Activated T-cell treated with anti-CD3 and anti-CD28 coated beads, Interleukin-2, amount 50 U/mL, for 72 hours (primary cell): ENCODE measurements around the gene OR8D2. TPM values are rescaled to one million over a fixed set of nuclear protein-coding genes. Genes with fewer than 3 reads are reported as not detected.

ENCODE experiments used
- ATAC-seq, 2 donors: fragments of 150-1000 bp; cut with Tn5 transposase; replicated peaks in 1 of 2; 2 replicates each; pipeline ENCODE4 v1.10.0; 2021; ENCODE audit warnings: moderate library complexity in 2 of 2, mild to moderate bottlenecking in 1 of 2
- DNase-seq, 2 donors: peaks; one replicate each; pipeline ENCODE4 v3.0.0; 2021 to 2022; ENCODE audit warnings: mixed read lengths in 1 of 2
- H3K27ac Mint-ChIP-seq: one replicate; pipeline ENCODE4 v1.8.0; 2022; ENCODE audit warnings: mild to moderate bottlenecking, moderate library complexity, mixed read lengths
- H3K27me3 Mint-ChIP-seq: one replicate; pipeline ENCODE4 v1.8.0; 2022; ENCODE audit warnings: low read depth, mixed read lengths
- H3K36me3 Mint-ChIP-seq, 2 donors: one replicate each; pipeline ENCODE4 v1.8.0; 2022; ENCODE audit warnings: mixed read lengths in 2 of 2, mild to moderate bottlenecking in 1 of 2; ENCODE audit not compliant: insufficient read depth in 2 of 2
- H3K4me1 Mint-ChIP-seq: one replicate; pipeline ENCODE4 v1.8.0; 2022; ENCODE audit warnings: low read depth, mixed read lengths
- H3K4me3 Mint-ChIP-seq, 2 donors: one replicate each; pipeline ENCODE4 v1.8.0; 2022; ENCODE audit warnings: mild to moderate bottlenecking in 2 of 2, mixed read lengths in 2 of 2, moderate library complexity in 2 of 2
- H3K9me3 Mint-ChIP-seq, 2 donors: one replicate each; pipeline ENCODE4 v1.8.0; 2022; ENCODE audit warnings: mixed read lengths in 2 of 2
- total RNA-seq, 2 donors: library from RNA; stranded (reverse); gene quantifications; one replicate each; pipeline ENCODE4 v1.2.3, GENCODE V29; 2022

OR8D2 gene
- not detected for total RNA-seq

GRCh38 chr11:124320097-124320496, at the start of gene OR8D2:
Gene OR8D2, minus strand, starts transcription at chr11:124320197. Its CDS starts 0 bp downstream, at chr11:124320197.
- Mint-ChIP-seq H3K27me3 (peaks cover 12% of the 10 kb centered on the region), H3K9me3 (peaks cover 0 to 3% of the 10 kb centered on the region in 2 donors), H3K27ac (no peak within 1 kb of the TSS), H3K4me1 (no peaks in the 10 kb centered on the region), H3K36me3 (no peaks in the 10 kb centered on the region), H3K4me3 (no peak within 1 kb of the TSS)
- DNase-seq, result no peak
- ATAC-seq, result no peak

GRCh38 chr11:124359566-124359965, 39.6 kb upstream of the OR8D2 start:
- DNase-seq, result no peak
- H3K9me3 Mint-ChIP-seq, result peaks cover 0 to 4% of the 10 kb centered on the region in 2 donors
- no peak for ATAC-seq
- no peaks in the 10 kb centered on the region for H3K4me1 Mint-ChIP-seq
- no peak overlapping the region for H3K4me3 Mint-ChIP-seq
- H3K36me3 Mint-ChIP-seq, result no peaks in the 10 kb centered on the region
- H3K27me3 Mint-ChIP-seq, result no peaks in the 10 kb centered on the region
- H3K27ac Mint-ChIP-seq, result no peak overlapping the region

- peaks cover 5% of the 10 kb centered on the region for H3K27me3 Mint-ChIP-seq
- peaks cover 0 to 3% of the 10 kb centered on the region in 2 donors for H3K9me3 Mint-ChIP-seq
- no peaks in the 10 kb centered on the region for H3K4me1 Mint-ChIP-seq
- ATAC-seq (no peak), DNase-seq (no peak)
- no peak overlapping the region for H3K4me3 Mint-ChIP-seq
- no peak overlapping the region for H3K27ac Mint-ChIP-seq
- H3K36me3 Mint-ChIP-seq, result no peaks in the 10 kb centered on the region
Observed at GRCh38 chr11:124346311-124346955, 26.4 kb upstream of the OR8D2 start.

- no peaks in the 10 kb centered on the region for H3K4me1 Mint-ChIP-seq
- no peak overlapping the region for H3K27ac Mint-ChIP-seq
- ATAC-seq (no peak), DNase-seq (no peak)
- H3K9me3 Mint-ChIP-seq, result no peaks in the 10 kb centered on the region
- H3K27me3 Mint-ChIP-seq, result peaks cover 5% of the 10 kb centered on the region
- no peak overlapping the region for H3K4me3 Mint-ChIP-seq
- H3K36me3 Mint-ChIP-seq, result no peaks in the 10 kb centered on the region
Observed at GRCh38 chr11:124344346-124344745, 24.3 kb upstream of the OR8D2 start.

GRCh38 chr11:124340142-124340447, 20.1 kb upstream of the OR8D2 start:
- Mint-ChIP-seq H3K9me3 (no peaks in the 10 kb centered on the region), H3K27me3 (no peaks in the 10 kb centered on the region)
- ATAC-seq, result no peak

GRCh38 chr11:124339396-124340141, 19.6 kb upstream of the OR8D2 start:
- Mint-ChIP-seq H3K4me3 (no peak overlapping the region), H3K27me3 (no peaks in the 10 kb centered on the region), H3K27ac (no peak overlapping the region), H3K4me1 (no peaks in the 10 kb centered on the region), H3K9me3 (no peaks in the 10 kb centered on the region), H3K36me3 (no peaks in the 10 kb centered on the region)
- DNase-seq (no peak), ATAC-seq (no peak)

More at GRCh38 chr11:124340142-124340447, 20.1 kb upstream of the OR8D2 start:
- no peak for DNase-seq
- Mint-ChIP-seq H3K4me1 (no peaks in the 10 kb centered on the region), H3K36me3 (no peaks in the 10 kb centered on the region), H3K4me3 (no peak overlapping the region), H3K27ac (no peak overlapping the region)

- ATAC-seq, result no peak
Observed at GRCh38 chr11:124331873-124332272, 11.9 kb upstream of the OR8D2 start.

GRCh38 chr11:124329787-124330478, 9.9 kb upstream of the OR8D2 start:
- Mint-ChIP-seq H3K4me3 (no peak overlapping the region), H3K27me3 (peaks cover 10% of the 10 kb centered on the region), H3K36me3 (no peaks in the 10 kb centered on the region), H3K27ac (no peak overlapping the region), H3K9me3 (peaks cover 0 to under 1% of the 10 kb centered on the region in 2 donors), H3K4me1 (no peaks in the 10 kb centered on the region)
- no peak for ATAC-seq
- DNase-seq, result no peak

More at GRCh38 chr11:124331873-124332272, 11.9 kb upstream of the OR8D2 start:
- Mint-ChIP-seq H3K36me3 (no peaks in the 10 kb centered on the region), H3K27ac (no peak overlapping the region), H3K4me1 (no peaks in the 10 kb centered on the region), H3K27me3 (peaks cover 7% of the 10 kb centered on the region), H3K4me3 (no peak overlapping the region), H3K9me3 (no peaks in the 10 kb centered on the region)
- no peak for DNase-seq

- Mint-ChIP-seq H3K27me3 (peaks cover 16% of the 10 kb centered on the region), H3K36me3 (no peaks in the 10 kb centered on the region), H3K9me3 (peaks cover 0 to 3% of the 10 kb centered on the region in 2 donors), H3K4me1 (no peaks in the 10 kb centered on the region), H3K4me3 (no peak overlapping the region), H3K27ac (no peak overlapping the region)
- ATAC-seq (no peak), DNase-seq (no peak)
Observed at GRCh38 chr11:124327775-124328174, 7.8 kb upstream of the OR8D2 start.

GRCh38 chr11:124322356-124322755, 2.4 kb upstream of the OR8D2 start:
- Mint-ChIP-seq H3K27ac (no peak overlapping the region), H3K27me3 (peaks cover 14% of the 10 kb centered on the region), H3K4me1 (no peaks in the 10 kb centered on the region), H3K4me3 (no peak overlapping the region), H3K36me3 (no peaks in the 10 kb centered on the region), H3K9me3 (peaks cover 0 to 3% of the 10 kb centered on the region in 2 donors)
- no peak for ATAC-seq
- no peak for DNase-seq

GRCh38 chr11:124315052-124315451, 4.9 kb downstream of the OR8D2 start:
- peaks cover 15% of the 10 kb centered on the region for H3K27me3 Mint-ChIP-seq
- H3K27ac Mint-ChIP-seq, result no peak overlapping the region
- no peak for DNase-seq

GRCh38 chr11:124313849-124314248, 6.1 kb downstream of the OR8D2 start, which contains the start of gene OR8D1:
Gene OR8D1, minus strand, starts transcription at chr11:124313949. Its CDS starts 3,183 bp downstream, at chr11:124310766.
- no peak within 1 kb of the TSS for H3K4me3 Mint-ChIP-seq
- H3K9me3 Mint-ChIP-seq, result no peaks in the 10 kb centered on the region
- no peak for ATAC-seq
- DNase-seq, result no peak
- H3K27ac Mint-ChIP-seq, result no peak within 1 kb of the TSS
- H3K27me3 Mint-ChIP-seq, result peaks cover 14% of the 10 kb centered on the region
- no peaks in the 10 kb centered on the region for H3K36me3 Mint-ChIP-seq
- H3K4me1 Mint-ChIP-seq, result no peaks in the 10 kb centered on the region

More at GRCh38 chr11:124315052-124315451, 4.9 kb downstream of the OR8D2 start:
- H3K36me3 Mint-ChIP-seq, result no peaks in the 10 kb centered on the region
- no peaks in the 10 kb centered on the region for H3K4me1 Mint-ChIP-seq
- no peak overlapping the region for H3K4me3 Mint-ChIP-seq
- no peak for ATAC-seq
- H3K9me3 Mint-ChIP-seq, result no peaks in the 10 kb centered on the region

GRCh38 chr11:124313131-124313530, 6.9 kb downstream of the OR8D2 start:
- no peak for DNase-seq
- Mint-ChIP-seq H3K4me3 (no peak overlapping the region), H3K27ac (no peak overlapping the region), H3K27me3 (peaks cover 14% of the 10 kb centered on the region), H3K9me3 (no peaks in the 10 kb centered on the region), H3K4me1 (no peaks in the 10 kb centered on the region), H3K36me3 (no peaks in the 10 kb centered on the region)
- no peak for ATAC-seq
